ENCODE data around the gene NACC2. TPM values are rescaled to one million over a fixed set of nuclear protein-coding genes. Genes with fewer than 3 reads are reported as not detected.

The NACC2 gene
- total and polyA plus RNA-seq, 9 of the 15 experiments (the other 6 are each of a cell fraction or from before 2014, with no cell fraction given) = 0.70 to 25.1 (median 5.6) TPM

- TF ChIP-seq PKNOX1 (IDR thresholded peaks at IDR 0.05) (peak; percentile 48), NELFE (IDR thresholded peaks at IDR 0.05; ENCODE audit: insufficient read depth, insufficient read length) (no peak), ZBTB7A (IDR thresholded peaks at IDR 0.05; ENCODE audit: borderline replicate concordance, control insufficient read depth, low read depth, low read length) (peak; percentile 97), ARID2 (IDR thresholded peaks at IDR 0.05) (peak; percentile 29; the same call in 1 of the 2 replicates), ZBTB2 (IDR thresholded peaks at IDR 0.05) (0 out of 2 replicates have a peak, but pooled peaks have one; percentile 55), POLR2B (IDR thresholded peaks at IDR 0.05; ENCODE audit: low read depth, partially characterized antibody) (no peak), TARDBP (IDR thresholded peaks at IDR 0.05) (no peak), CTBP1 (IDR thresholded peaks at IDR 0.05; ENCODE audit: borderline replicate concordance) (peak; percentile 15; the same call in 1 of the 2 replicates), MEIS2 (IDR thresholded peaks at IDR 0.05; ENCODE audit: partially characterized antibody) (peak; percentile 42)
Observed at GRCh38 chr9:136133191-136133958, 38.3 kb upstream of the NACC2 start (continued).

All from K562 (cell line).